Stimulated activated naive CD8-positive, alpha-beta T cell treated with anti-CD3 and anti-CD28 coated beads, Interleukin-15, amount 100 ng/mL, for 72 hours (primary cell): ENCODE results near the gene TNIK.
"Not testable (repeated sequence)": the region's sequence is repeated elsewhere in the genome, so short reads cannot be mapped to it uniquely, and the experiment has no call there.

Source experiments
- ATAC-seq: fragments of 150-1000 bp; cut with Tn5 transposase; 2 replicates; pipeline ENCODE4 v1.10.0; 2021; ENCODE audit warnings: mild to moderate bottlenecking, moderate library complexity
- DNase-seq, 2 donors: peaks; one replicate each; pipeline ENCODE4 v3.0.0; 2021 to 2022
- H3K27ac Mint-ChIP-seq, 2 donors: one replicate each; pipeline ENCODE4 v1.8.0; 2022; ENCODE audit warnings: mild to moderate bottlenecking in 2 of 2, mixed read lengths in 2 of 2, moderate library complexity in 2 of 2
- H3K27me3 Mint-ChIP-seq: one replicate; pipeline ENCODE4 v1.8.0; 2022; ENCODE audit warnings: mixed read lengths
- H3K4me1 Mint-ChIP-seq: one replicate; pipeline ENCODE4 v1.8.0; 2022; ENCODE audit warnings: mild to moderate bottlenecking, mixed read lengths
- H3K4me3 Mint-ChIP-seq, 2 donors: one replicate each; pipeline ENCODE4 v1.8.0; 2022; ENCODE audit warnings: mild to moderate bottlenecking in 2 of 2, mixed read lengths in 2 of 2, moderate library complexity in 1 of 2
- H3K9me3 Mint-ChIP-seq, 2 donors: one replicate each; pipeline ENCODE4 v1.8.0; 2022; ENCODE audit warnings: mixed read lengths in 2 of 2

TNIK gene

DNA sequence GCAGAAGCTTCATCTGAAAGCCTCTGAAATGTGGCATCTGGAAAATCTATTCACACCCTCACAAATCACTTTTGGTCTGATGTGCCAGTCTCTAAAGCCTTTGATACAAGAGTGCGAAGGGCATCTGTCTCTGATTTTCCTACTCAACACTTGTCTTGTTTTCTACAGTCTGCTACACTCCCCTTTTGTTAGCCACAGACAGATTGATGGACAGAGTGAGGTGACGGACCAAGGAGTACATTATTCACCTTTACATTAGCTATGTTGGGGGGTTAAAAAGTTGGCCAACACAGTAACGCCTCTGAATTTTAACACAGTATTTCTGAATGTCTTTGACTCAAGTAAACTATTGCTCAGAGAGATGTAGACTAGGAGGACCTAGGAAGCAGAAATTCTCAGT, 63.1 kb downstream of the TNIK start:
- DNase-seq (no peak), ATAC-seq (no peak)
- Mint-ChIP-seq H3K4me3 (no peak overlapping the region), H3K27me3 (no peaks in the 10 kb centered on the region), H3K9me3 (no peaks in the 10 kb centered on the region), H3K4me1 (peaks cover 39% of the 10 kb centered on the region), H3K27ac (no peak overlapping the region)

DNA sequence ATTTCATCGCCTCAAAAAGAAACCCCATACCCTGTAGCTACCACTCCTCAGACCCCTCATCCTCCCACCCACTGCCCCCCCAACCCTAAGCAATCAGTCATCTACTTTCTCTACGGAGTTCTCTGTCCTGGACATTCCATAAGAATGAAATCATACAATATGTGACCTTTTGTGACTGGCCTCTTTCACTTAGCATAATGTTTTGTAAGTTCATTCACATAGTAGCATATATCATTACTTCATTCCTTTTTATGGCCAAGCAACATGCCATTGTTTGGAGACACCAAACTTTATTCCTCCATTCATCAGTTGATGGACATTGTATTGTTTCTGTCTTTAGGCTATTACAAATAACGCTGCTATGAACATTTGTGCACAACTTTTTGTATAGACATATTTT, 64.2 kb downstream of the TNIK start:
- no peak for ATAC-seq
- H3K4me3 Mint-ChIP-seq: no peak overlapping the region
- no peak overlapping the region for H3K27ac Mint-ChIP-seq
- peaks cover 9 to 10% of the 10 kb centered on the region in 2 donors for H3K9me3 Mint-ChIP-seq
- H3K4me1 Mint-ChIP-seq: peaks cover 31% of the 10 kb centered on the region
- no peak for DNase-seq
- H3K27me3 Mint-ChIP-seq: no peaks in the 10 kb centered on the region

- no peak for ATAC-seq
- H3K27ac Mint-ChIP-seq: peak overlapping the region in 1 of 2 donors; percentile 74
- H3K9me3 Mint-ChIP-seq: peaks cover 10 to 12% of the 10 kb centered on the region in 2 donors
- peaks cover 35% of the 10 kb centered on the region for H3K4me1 Mint-ChIP-seq
- H3K4me3 Mint-ChIP-seq: no peak overlapping the region
- no peaks in the 10 kb centered on the region for H3K27me3 Mint-ChIP-seq
- DNase-seq: no peak
Measured at GRCh38 chr3:171393032-171393744, 67.0 kb downstream of the TNIK start.

- H3K4me3 Mint-ChIP-seq: no peak overlapping the region
- DNase-seq: no peak
- peaks cover 34% of the 10 kb centered on the region for H3K4me1 Mint-ChIP-seq
- H3K9me3 Mint-ChIP-seq: peaks cover 10 to 12% of the 10 kb centered on the region in 2 donors
- ATAC-seq: no peak
- no peaks in the 10 kb centered on the region for H3K27me3 Mint-ChIP-seq
- H3K27ac Mint-ChIP-seq: no peak overlapping the region
Measured at GRCh38 chr3:171391432-171391831, 68.8 kb downstream of the TNIK start.

GRCh38 chr3:171390051-171390941, 69.9 kb downstream of the TNIK start:
- Mint-ChIP-seq H3K9me3 (peaks cover 10 to 12% of the 10 kb centered on the region in 2 donors), H3K4me3 (no peak overlapping the region), H3K27me3 (no peaks in the 10 kb centered on the region), H3K27ac (no peak overlapping the region), H3K4me1 (peaks cover 30% of the 10 kb centered on the region)
- DNase-seq: no peak
- no peak for ATAC-seq

DNA sequence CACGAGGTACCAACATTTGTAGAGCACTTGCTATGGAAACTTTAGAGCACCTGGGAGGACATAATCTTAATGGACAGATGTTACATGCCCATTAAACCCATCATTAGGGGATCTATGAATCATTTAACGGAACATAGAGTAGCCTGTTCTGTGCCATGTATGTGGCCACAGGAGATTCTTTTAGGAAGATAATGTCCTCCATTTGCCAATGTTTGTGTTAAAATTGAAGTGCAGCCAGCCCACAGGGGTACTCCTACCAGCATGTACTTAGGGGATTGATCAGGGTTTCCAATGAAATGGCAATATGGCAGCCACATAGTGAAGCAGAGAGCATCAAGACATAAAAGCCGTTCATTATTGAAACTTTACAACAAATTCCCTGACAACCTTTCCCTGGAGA, 70.7 kb downstream of the TNIK start:
- H3K27ac Mint-ChIP-seq: no peak overlapping the region
- H3K9me3 Mint-ChIP-seq: peaks cover 10 to 12% of the 10 kb centered on the region in 2 donors
- no peak overlapping the region for H3K4me3 Mint-ChIP-seq
- DNase-seq: no peak
- H3K27me3 Mint-ChIP-seq: no peaks in the 10 kb centered on the region
- ATAC-seq: no peak
- H3K4me1 Mint-ChIP-seq: peaks cover 38% of the 10 kb centered on the region

- peaks cover 46% of the 10 kb centered on the region for H3K4me1 Mint-ChIP-seq
- H3K9me3 Mint-ChIP-seq: peaks cover 10 to 12% of the 10 kb centered on the region in 2 donors
- no peak overlapping the region for H3K4me3 Mint-ChIP-seq
- ATAC-seq (no peak), DNase-seq (no peak)
- H3K27me3 Mint-ChIP-seq: no peaks in the 10 kb centered on the region
- peak overlapping the region in 1 of 2 donors; percentile 85 for H3K27ac Mint-ChIP-seq
Measured at GRCh38 chr3:171388527-171388926, 71.7 kb downstream of the TNIK start.

DNA sequence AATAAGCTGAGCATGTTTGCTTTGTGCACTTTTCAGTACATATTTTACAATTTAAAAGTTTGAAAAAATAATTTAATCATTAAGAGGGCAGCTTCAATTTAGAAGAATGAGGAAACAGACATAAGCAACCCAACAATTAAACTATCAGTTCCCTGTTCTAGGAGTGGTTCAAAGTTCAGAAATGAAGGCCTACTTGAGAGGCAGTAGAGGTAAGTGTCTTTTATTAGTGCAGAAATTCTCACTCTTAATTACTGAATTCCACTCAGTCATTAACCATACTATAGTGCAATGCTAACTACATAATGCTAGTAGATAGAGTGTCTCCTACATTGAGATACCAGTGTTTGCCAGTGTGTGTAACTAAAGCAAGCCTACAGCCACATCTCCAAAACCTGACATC, 73.1 kb downstream of the TNIK start:
- Mint-ChIP-seq H3K27ac (no peak overlapping the region), H3K27me3 (no peaks in the 10 kb centered on the region), H3K4me1 (peaks cover 43% of the 10 kb centered on the region), H3K9me3 (peaks cover 10 to 12% of the 10 kb centered on the region in 2 donors), H3K4me3 (no peak overlapping the region)
- DNase-seq (no peak), ATAC-seq (no peak)

DNA sequence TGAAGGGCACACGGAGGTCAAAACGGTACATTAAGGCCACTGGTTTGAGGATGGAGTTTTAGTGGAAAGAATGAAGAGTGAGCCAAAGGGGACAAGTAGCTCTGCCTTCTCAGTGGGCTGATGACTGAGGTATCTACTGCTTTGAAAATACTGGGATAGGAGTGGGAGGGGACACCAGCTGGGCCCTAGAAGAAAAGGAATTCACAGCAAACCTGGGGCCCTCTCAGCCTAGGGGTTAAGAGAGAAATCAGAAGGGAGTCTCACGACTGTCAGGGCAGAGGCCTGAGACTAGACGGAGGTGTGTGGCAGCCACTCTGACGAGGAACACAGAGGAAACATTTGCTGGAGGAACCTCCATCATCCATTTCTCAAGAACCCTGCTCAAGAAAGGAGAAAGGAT, 75.1 kb downstream of the TNIK start:
- Mint-ChIP-seq H3K4me3 (no peak overlapping the region), H3K9me3 (no peaks in the 10 kb centered on the region), H3K27ac (peak overlapping the region in 1 of 2 donors; percentile 73), H3K4me1 (peaks cover 43% of the 10 kb centered on the region), H3K27me3 (no peaks in the 10 kb centered on the region)
- DNase-seq (no peak), ATAC-seq (no peak)

DNA sequence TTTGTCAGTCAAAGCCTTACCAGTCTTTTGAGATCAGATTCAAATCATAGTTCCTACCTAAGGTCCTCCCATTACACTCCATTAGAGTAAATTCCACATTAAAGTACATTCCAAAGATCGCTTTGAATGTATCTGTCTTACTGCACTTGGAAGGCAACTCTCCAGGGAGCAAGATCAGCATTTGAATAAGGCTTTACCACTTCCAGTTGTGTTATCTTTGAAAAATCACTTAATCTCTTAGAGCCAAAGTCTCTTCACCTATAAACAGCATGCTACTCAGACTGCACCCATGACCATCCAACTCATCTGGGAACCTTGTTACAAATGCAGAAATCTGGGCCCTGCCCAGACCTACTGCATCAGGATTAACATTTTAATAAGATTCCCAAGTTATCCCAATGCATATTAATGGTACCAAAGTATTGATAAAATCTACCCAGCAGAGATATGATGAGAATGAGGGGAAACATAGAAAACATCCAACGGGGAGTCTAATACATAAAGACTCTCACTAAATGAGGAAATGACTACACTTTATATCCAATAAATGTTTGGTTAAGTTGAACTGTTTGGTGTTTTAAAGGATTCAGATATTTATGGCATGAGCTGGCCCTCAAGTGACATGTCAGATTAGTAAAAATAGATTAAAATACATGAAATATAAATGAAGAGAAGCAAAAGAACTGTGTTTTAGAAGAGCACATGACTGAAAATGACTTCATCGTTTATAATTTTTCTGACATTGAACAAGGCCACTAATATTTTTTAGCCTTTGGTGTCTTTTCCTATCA, 75.9 kb downstream of the TNIK start:
- no peaks in the 10 kb centered on the region for H3K9me3 Mint-ChIP-seq
- H3K4me3 Mint-ChIP-seq: peak overlapping the region in 1 of 2 donors; percentile 2
- no peaks in the 10 kb centered on the region for H3K27me3 Mint-ChIP-seq
- H3K27ac Mint-ChIP-seq: peak overlapping the region in 1 of 2 donors; percentile 38
- DNase-seq (no peak), ATAC-seq (no peak)
- H3K4me1 Mint-ChIP-seq: peaks cover 35% of the 10 kb centered on the region

DNA sequence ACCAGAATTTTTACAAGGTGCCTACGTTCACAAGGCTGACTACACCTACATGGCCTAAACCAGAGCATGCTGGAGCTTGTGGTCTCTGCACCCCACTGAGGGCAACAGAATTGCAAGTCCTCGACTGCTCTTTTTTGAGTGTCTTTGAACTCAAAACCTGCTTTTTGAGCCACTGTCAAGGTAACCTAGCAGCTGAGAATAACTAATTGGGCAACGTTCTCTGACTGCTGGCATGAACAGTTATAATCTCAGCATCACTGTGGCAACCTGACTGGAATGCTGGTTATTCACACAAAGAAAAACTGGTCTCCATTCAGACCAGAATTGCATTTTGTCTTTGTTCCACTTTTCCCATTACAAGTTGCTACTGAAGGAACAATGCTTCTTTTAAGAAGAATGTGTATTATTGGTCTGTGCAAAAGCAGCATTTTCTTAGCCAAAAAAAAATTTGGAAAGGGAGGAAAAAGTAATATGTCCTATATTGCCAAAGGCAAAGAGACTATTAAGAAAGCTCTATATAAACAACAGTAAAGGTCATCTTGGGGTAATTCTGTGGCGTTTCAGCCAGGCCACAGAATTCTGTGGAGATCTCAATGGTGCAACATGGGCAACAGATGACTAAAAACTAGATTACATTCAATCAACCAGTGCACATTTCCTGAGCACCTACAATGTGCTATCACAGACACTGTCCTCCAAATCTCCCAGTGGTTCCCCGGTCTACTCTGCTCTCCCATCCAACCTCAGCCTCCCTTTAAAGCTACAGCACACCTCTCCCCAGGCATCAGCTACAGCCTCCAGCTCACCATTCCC, 76.8 kb downstream of the TNIK start:
- H3K4me3 Mint-ChIP-seq: peak overlapping the region in 1 of 2 donors; percentile 2
- peaks cover 30% of the 10 kb centered on the region for H3K4me1 Mint-ChIP-seq
- DNase-seq (no peak), ATAC-seq (peak; percentile 58)
- no peaks in the 10 kb centered on the region for H3K27me3 Mint-ChIP-seq
- peak overlapping the region in 1 of 2 donors; percentile 14 for H3K27ac Mint-ChIP-seq
- H3K9me3 Mint-ChIP-seq: no peaks in the 10 kb centered on the region

- not testable (repeated sequence) for DNase-seq, H3K9me3 Mint-ChIP-seq, H3K27ac Mint-ChIP-seq, H3K27me3 Mint-ChIP-seq, ATAC-seq, H3K4me3 Mint-ChIP-seq
- peaks cover 25% of the 10 kb centered on the region for H3K4me1 Mint-ChIP-seq
Measured at GRCh38 chr3:171382347-171382746, 77.9 kb downstream of the TNIK start.

- no peaks in the 10 kb centered on the region for H3K9me3 Mint-ChIP-seq
- DNase-seq (no peak), ATAC-seq (no peak)
- no peaks in the 10 kb centered on the region for H3K27me3 Mint-ChIP-seq
- H3K4me1 Mint-ChIP-seq: peaks cover 22% of the 10 kb centered on the region
- no peak overlapping the region for H3K27ac Mint-ChIP-seq
- H3K4me3 Mint-ChIP-seq: no peak overlapping the region
Measured at GRCh38 chr3:171380711-171381425, 79.3 kb downstream of the TNIK start.

GRCh38 chr3:171379961-171380483, 80.2 kb downstream of the TNIK start:
- no peak for DNase-seq
- peaks cover 16% of the 10 kb centered on the region for H3K4me1 Mint-ChIP-seq
- no peaks in the 10 kb centered on the region for H3K27me3 Mint-ChIP-seq
- no peak overlapping the region for H3K4me3 Mint-ChIP-seq
- no peaks in the 10 kb centered on the region for H3K9me3 Mint-ChIP-seq
- ATAC-seq: no peak
- no peak overlapping the region for H3K27ac Mint-ChIP-seq
